ENCODE measurements around the gene PPM1E.

PPM1E gene

DNA sequence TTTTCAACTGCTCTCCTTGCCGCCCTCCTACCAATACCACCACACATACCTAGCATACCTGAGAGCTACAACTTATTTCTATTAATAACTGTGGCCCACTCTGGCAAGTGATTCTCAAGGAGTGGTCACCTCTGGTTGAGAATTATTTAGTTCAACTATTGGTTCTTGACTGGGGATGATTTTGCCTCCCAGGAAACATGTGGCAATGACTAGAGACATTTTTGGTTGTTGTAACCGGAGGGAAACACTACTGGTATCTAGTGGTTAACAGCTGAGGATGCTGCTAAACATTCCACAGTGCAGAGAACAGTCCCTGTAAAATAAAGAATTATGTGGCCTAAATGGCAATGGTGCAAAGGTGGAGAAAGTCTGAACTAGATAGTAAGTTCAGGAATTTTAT lies 254.4 kb downstream of the PPM1E start:
- no peak for DNase-seq (ENCODE audit: low read depth)
- TF ChIP-seq, protein P1, sequence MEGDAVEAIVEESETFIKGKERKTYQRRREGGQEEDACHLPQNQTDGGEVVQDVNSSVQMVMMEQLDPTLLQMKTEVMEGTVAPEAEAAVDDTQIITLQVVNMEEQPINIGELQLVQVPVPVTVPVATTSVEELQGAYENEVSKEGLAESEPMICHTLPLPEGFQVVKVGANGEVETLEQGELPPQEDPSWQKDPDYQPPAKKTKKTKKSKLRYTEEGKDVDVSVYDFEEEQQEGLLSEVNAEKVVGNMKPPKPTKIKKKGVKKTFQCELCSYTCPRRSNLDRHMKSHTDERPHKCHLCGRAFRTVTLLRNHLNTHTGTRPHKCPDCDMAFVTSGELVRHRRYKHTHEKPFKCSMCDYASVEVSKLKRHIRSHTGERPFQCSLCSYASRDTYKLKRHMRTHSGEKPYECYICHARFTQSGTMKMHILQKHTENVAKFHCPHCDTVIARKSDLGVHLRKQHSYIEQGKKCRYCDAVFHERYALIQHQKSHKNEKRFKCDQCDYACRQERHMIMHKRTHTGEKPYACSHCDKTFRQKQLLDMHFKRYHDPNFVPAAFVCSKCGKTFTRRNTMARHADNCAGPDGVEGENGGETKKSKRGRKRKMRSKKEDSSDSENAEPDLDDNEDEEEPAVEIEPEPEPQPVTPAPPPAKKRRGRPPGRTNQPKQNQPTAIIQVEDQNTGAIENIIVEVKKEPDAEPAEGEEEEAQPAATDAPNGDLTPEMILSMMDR (conservative IDR thresholded peaks at IDR 0.05; ENCODE audit: control insufficient read depth, insufficient read depth, low read depth, low read length) = no peak

DNA sequence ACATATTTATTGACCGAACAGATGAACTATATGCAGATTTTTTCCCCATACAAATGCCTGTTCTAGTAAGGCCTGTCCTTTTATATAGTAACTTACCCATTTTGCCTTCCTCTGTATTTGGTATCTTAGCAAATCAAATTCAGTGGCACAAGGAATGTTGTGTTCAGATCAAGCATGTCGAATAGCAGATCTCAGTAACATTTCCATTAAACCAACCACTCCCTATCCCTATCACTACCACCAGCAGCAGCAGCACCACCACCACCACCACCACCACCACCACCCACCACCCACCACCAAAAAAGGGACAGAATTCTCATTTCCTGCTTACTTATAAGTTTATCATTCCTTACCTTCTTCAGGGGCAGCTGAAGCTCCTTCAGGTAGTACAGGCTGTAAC lies 256.3 kb downstream of the PPM1E start:
- DNase-seq (ENCODE audit: low read depth) = no peak
- TF ChIP-seq, protein P1 (conservative IDR thresholded peaks at IDR 0.05; ENCODE audit: control insufficient read depth, insufficient read depth, low read depth, low read length) = no peak
- no peak overlapping the region for H3K4me3 ChIP-seq (ENCODE audit: control insufficient read depth, low read depth, low read length)

More for the DNA sequence above, 254.4 kb downstream of the PPM1E start:
- no peak overlapping the region for H3K4me3 ChIP-seq (ENCODE audit: control insufficient read depth, low read depth, low read length)

- H3K4me3 ChIP-seq (ENCODE audit: control insufficient read depth, low read depth, low read length) = no peak overlapping the region
- no peak for DNase-seq (ENCODE audit: low read depth)
- TF ChIP-seq, protein P1 (conservative IDR thresholded peaks at IDR 0.05; ENCODE audit: control insufficient read depth, insufficient read depth, low read depth, low read length) = no peak
These were observed 262.4 kb downstream of the PPM1E start for GRCh38 chr17:59018019-59018418.

DNA sequence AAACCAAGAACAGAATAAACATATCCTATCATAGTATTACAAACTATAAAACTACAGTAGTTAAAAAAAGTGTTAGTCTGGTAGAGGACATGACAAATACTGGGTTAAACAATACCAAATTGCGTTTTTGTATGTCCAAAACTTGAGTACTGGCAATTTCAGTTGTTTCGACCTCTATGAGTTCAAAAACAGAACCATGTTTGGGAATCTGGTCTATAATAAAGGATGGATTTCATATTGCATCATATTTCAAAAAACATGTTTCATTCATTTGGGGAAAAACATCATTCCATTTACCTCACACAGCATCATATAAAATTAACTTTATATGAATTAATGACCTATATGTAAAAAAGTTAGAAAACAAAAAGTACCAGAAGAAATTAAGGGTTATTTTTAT lies 269.3 kb downstream of the PPM1E start:
- no peak for DNase-seq (ENCODE audit: low read depth)
- TF ChIP-seq, protein P1 (conservative IDR thresholded peaks at IDR 0.05; ENCODE audit: control insufficient read depth, insufficient read depth, low read depth, low read length) = no peak
- no peak overlapping the region for H3K4me3 ChIP-seq (ENCODE audit: control insufficient read depth, low read depth, low read length)

- TF ChIP-seq, protein P1 (conservative IDR thresholded peaks at IDR 0.05; ENCODE audit: control insufficient read depth, insufficient read depth, low read depth, low read length) = no peak
These were observed 270.7 kb downstream of the PPM1E start for GRCh38 chr17:59026176-59026939.

DNA sequence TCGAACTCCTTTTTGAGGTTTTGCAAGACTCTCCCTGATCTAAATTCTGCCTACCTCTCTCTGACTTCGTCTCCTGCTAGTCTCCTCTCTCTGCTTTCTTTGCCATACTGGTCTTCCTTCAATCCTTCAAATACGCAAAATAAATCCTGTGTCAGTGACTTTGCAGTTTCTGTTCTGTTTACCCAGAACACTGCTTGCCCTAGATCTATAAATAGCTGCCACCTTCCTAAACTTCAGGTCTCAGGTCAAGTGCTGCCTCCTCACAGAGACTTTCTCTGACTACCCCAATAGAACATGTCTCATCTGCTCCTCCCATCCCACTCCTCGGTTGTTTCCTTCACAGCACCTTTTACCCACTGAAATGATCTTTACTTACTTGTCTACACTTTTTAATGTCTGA lies 272.1 kb downstream of the PPM1E start:
- TF ChIP-seq, protein P1 (conservative IDR thresholded peaks at IDR 0.05; ENCODE audit: control insufficient read depth, insufficient read depth, low read depth, low read length) = no peak
- H3K4me3 ChIP-seq (ENCODE audit: control insufficient read depth, low read depth, low read length) = no peak overlapping the region
- no peak for DNase-seq (ENCODE audit: low read depth)

More at GRCh38 chr17:59026176-59026939, 270.7 kb downstream of the PPM1E start:
- no peak overlapping the region for H3K4me3 ChIP-seq (ENCODE audit: control insufficient read depth, low read depth, low read length)
- no peak for DNase-seq (ENCODE audit: low read depth)

Measured in fibroblast of mammary gland (primary cell).